Mononuclear cell (primary cell): ENCODE results near the gene CREB3L2. TPM values are rescaled to one million over a fixed set of nuclear protein-coding genes. Genes with fewer than 3 reads are reported as not detected.
"Not testable (repeated sequence)": the region's sequence is repeated elsewhere in the genome, so short reads cannot be mapped to it uniquely, and the experiment has no call there.

Experiments
- H3K27me3 ChIP-seq: 2 replicates; pipeline ENCODE4 v1.6.0; 2011; ENCODE audit warnings: low read length, control low read depth; ENCODE audit not compliant: insufficient read depth
- H3K4me1 ChIP-seq: 2 replicates; pipeline ENCODE4 v1.5.1; 2011; ENCODE audit warnings: mild to moderate bottlenecking, low read length, control low read depth; ENCODE audit not compliant: insufficient read depth
- H3K4me3 ChIP-seq: 2 replicates; pipeline ENCODE4 v1.5.1; 2011; ENCODE audit warnings: mild to moderate bottlenecking, low read length, moderate library complexity
- H3K9me3 ChIP-seq: 2 replicates; pipeline ENCODE4 v1.5.1; 2011; ENCODE audit warnings: low read depth, mild to moderate bottlenecking, control low read depth, low read length
- total RNA-seq: library from RNA; depleted of rRNA; stranded (reverse); fragments of >200 nt; gene quantifications from one replicate; pipeline ENCODE4 v1.2.3, GENCODE V29; 2012

Gene CREB3L2
- total RNA-seq, 1 donor: 6.2 TPM

- Histone ChIP-seq H3K4me3 (no peak overlapping the region), H3K9me3 (no peaks in the 10 kb centered on the region), H3K4me1 (peaks cover 26% of the 10 kb centered on the region), H3K27me3 (no peaks in the 10 kb centered on the region)
Observed at GRCh38 chr7:138024765-138025164, 22.9 kb upstream of the CREB3L2 start.

DNA sequence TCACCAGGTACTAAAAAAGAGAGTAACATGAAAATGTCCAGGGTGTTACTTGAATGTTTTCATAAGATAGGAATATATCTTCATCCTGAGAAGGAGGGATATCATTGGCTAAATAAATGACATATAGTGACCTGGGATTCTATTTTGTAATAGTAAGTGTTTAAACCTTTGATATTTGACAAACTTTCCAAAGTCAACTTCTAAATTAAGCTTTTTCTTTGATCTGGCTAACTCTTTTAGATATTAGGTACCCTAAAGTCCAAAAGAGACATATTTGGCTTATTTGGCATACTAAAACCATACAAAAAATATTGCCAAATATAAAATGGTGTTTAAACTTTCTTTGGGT lies 22.4 kb upstream of the CREB3L2 start:
- peaks cover 24% of the 10 kb centered on the region for H3K4me1 ChIP-seq
- H3K9me3 ChIP-seq: no peaks in the 10 kb centered on the region
- H3K27me3 ChIP-seq: no peaks in the 10 kb centered on the region
- H3K4me3 ChIP-seq: no peak overlapping the region

- Histone ChIP-seq H3K4me3 (no peak overlapping the region), H3K9me3 (no peaks in the 10 kb centered on the region), H3K27me3 (no peaks in the 10 kb centered on the region), H3K4me1 (peaks cover 18% of the 10 kb centered on the region)
Observed at GRCh38 chr7:138023618-138024342, 21.9 kb upstream of the CREB3L2 start.

DNA sequence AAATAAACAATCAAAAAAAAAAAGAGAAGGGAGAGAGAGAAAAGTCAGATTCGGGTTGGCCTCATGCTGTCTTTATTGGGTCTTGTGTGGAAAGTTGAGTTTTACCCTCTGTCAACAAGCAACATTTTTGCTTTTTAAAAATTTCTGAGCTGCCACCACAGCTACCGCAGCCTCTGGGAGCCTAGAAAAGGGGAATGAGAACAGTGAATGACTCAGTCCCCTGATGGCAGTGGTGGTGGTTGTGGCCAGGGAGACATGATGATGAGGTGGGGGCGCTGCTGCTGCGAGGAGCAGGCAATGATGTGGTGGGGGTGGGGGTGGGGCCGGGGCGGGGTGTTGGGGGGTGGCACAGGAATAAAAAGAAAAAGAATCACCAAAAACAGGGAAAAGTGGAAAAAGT lies 20.0 kb upstream of the CREB3L2 start:
- Histone ChIP-seq H3K4me3 (no peak overlapping the region), H3K4me1 (peaks cover 3% of the 10 kb centered on the region), H3K27me3 (no peaks in the 10 kb centered on the region), H3K9me3 (no peaks in the 10 kb centered on the region)

GRCh38 chr7:138017992-138018391 lies 16.1 kb upstream of the CREB3L2 start:
- Histone ChIP-seq H3K27me3 (no peaks in the 10 kb centered on the region), H3K4me3 (no peak overlapping the region), H3K9me3 (no peaks in the 10 kb centered on the region), H3K4me1 (no peaks in the 10 kb centered on the region)

GRCh38 chr7:138015096-138015495 lies 13.2 kb upstream of the CREB3L2 start:
- no peak overlapping the region for H3K4me3 ChIP-seq
- H3K27me3 ChIP-seq: no peaks in the 10 kb centered on the region
- H3K9me3 ChIP-seq: no peaks in the 10 kb centered on the region
- no peaks in the 10 kb centered on the region for H3K4me1 ChIP-seq

GRCh38 chr7:138014686-138015085 lies 12.8 kb upstream of the CREB3L2 start:
- no peaks in the 10 kb centered on the region for H3K4me1 ChIP-seq
- no peak overlapping the region for H3K4me3 ChIP-seq
- H3K27me3 ChIP-seq: no peaks in the 10 kb centered on the region
- no peaks in the 10 kb centered on the region for H3K9me3 ChIP-seq

DNA sequence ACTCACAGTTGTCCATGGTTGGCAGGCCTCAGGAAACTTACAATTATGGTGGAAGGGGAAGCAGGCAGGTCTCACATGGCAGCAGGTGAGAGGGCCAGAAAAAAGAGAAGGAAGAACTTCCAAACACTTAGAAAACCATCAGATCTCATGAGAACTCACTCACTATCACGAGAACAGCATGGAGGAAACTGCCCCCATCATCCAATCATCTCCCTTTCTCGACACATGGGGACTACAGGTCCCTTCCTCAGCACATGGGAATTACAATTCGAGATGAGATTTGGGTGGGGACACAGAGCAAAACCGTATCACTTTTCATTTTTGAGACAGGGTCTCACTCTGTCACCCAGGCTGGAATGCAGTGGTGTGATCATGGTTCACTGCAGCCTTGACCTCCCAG lies 12.3 kb upstream of the CREB3L2 start:
- H3K27me3 ChIP-seq, H3K9me3 ChIP-seq, H3K4me1 ChIP-seq, H3K4me3 ChIP-seq: not testable (repeated sequence)

- Histone ChIP-seq H3K9me3 (no peaks in the 10 kb centered on the region), H3K4me3 (no peak overlapping the region), H3K4me1 (peaks cover 7% of the 10 kb centered on the region), H3K27me3 (no peaks in the 10 kb centered on the region)
Observed at GRCh38 chr7:138009350-138009653, 7.4 kb upstream of the CREB3L2 start.

DNA sequence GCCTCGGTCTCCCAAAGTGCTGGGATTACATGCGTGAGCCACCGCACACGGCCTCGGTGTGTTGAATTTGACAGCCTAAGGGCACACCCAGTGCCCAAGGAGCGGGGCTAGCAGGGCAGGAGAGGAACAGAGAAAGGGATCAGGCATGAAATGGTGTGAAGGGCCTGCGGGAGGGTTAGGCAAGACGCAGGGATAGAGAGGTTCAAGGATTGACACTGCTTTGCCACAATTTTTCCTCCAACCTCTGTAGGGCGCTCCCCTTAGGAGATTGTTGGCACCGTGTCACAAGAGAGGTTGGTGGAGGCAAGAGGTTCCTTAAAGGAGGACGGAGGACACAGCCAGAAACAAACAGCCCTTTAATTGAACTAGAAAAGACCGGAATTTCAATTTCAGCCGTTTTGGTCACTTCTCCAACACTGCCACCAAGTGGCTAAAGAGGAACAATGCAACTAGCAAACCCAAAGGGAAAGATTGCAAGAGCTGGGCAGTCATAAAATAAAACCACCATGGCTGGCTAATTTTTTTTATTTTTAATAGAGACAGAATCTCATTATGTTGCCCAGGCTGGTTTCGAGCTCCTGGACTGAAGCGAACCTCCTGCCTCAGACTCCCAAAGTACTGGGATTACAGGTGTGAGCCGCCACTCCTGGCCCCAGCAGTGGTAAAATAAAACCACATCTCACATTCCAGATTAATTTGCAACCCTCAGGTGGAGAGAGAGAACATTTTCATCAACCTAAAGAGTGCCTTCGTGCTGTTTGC lies 6.9 kb upstream of the CREB3L2 start:
- no peak overlapping the region for H3K4me3 ChIP-seq
- no peaks in the 10 kb centered on the region for H3K9me3 ChIP-seq
- no peaks in the 10 kb centered on the region for H3K27me3 ChIP-seq
- H3K4me1 ChIP-seq: peaks cover 7% of the 10 kb centered on the region

GRCh38 chr7:138008019-138008587 lies 6.2 kb upstream of the CREB3L2 start:
- no peak overlapping the region for H3K4me3 ChIP-seq

GRCh38 chr7:138006106-138006505 lies 4.2 kb upstream of the CREB3L2 start:
- no peak overlapping the region for H3K4me3 ChIP-seq
- no peaks in the 10 kb centered on the region for H3K27me3 ChIP-seq
- H3K9me3 ChIP-seq: no peaks in the 10 kb centered on the region
- H3K4me1 ChIP-seq: peaks cover 16% of the 10 kb centered on the region

More at GRCh38 chr7:138008019-138008587, 6.2 kb upstream of the CREB3L2 start:
- Histone ChIP-seq H3K27me3 (no peaks in the 10 kb centered on the region), H3K9me3 (no peaks in the 10 kb centered on the region), H3K4me1 (peaks cover 7% of the 10 kb centered on the region)

GRCh38 chr7:138004936-138005335 lies 3.0 kb upstream of the CREB3L2 start:
- Histone ChIP-seq H3K9me3 (no peaks in the 10 kb centered on the region), H3K27me3 (no peaks in the 10 kb centered on the region), H3K4me1 (peaks cover 28% of the 10 kb centered on the region), H3K4me3 (no peak overlapping the region)

GRCh38 chr7:138004046-138004445 lies 2.2 kb upstream of the CREB3L2 start:
- no peaks in the 10 kb centered on the region for H3K27me3 ChIP-seq
- no peaks in the 10 kb centered on the region for H3K9me3 ChIP-seq
- H3K4me3 ChIP-seq: no peak overlapping the region
- H3K4me1 ChIP-seq: peaks cover 33% of the 10 kb centered on the region

- no peak overlapping the region for H3K4me3 ChIP-seq
- no peaks in the 10 kb centered on the region for H3K9me3 ChIP-seq
- peaks cover 36% of the 10 kb centered on the region for H3K4me1 ChIP-seq
- no peaks in the 10 kb centered on the region for H3K27me3 ChIP-seq
Observed at GRCh38 chr7:138002828-138003189, 923 bp upstream of the CREB3L2 start.
